Stimulated activated naive CD8-positive, alpha-beta T cell treated with anti-CD3 and anti-CD28 coated beads, Interleukin-15, amount 100 ng/mL, for 72 hours (primary cell): Measurements from ENCODE around the gene CACNG3.

Experiments used
- ATAC-seq: fragments of 150-1000 bp; cut with Tn5 transposase; 2 replicates; pipeline ENCODE4 v1.10.0; 2021; ENCODE audit warnings: mild to moderate bottlenecking, moderate library complexity
- DNase-seq, 2 donors: peaks; one replicate each; pipeline ENCODE4 v3.0.0; 2021 to 2022
- H3K27ac Mint-ChIP-seq, 2 donors: one replicate each; pipeline ENCODE4 v1.8.0; 2022; ENCODE audit warnings: mild to moderate bottlenecking in 2 of 2, mixed read lengths in 2 of 2, moderate library complexity in 2 of 2
- H3K27me3 Mint-ChIP-seq: one replicate; pipeline ENCODE4 v1.8.0; 2022; ENCODE audit warnings: mixed read lengths
- H3K4me1 Mint-ChIP-seq: one replicate; pipeline ENCODE4 v1.8.0; 2022; ENCODE audit warnings: mild to moderate bottlenecking, mixed read lengths
- H3K4me3 Mint-ChIP-seq, 2 donors: one replicate each; pipeline ENCODE4 v1.8.0; 2022; ENCODE audit warnings: mild to moderate bottlenecking in 2 of 2, mixed read lengths in 2 of 2, moderate library complexity in 1 of 2
- H3K9me3 Mint-ChIP-seq, 2 donors: one replicate each; pipeline ENCODE4 v1.8.0; 2022; ENCODE audit warnings: mixed read lengths in 2 of 2

Gene CACNG3

GRCh38 chr16:24258791-24259190 lies 2.7 kb downstream of the CACNG3 start:
- no peak overlapping the region for H3K27ac Mint-ChIP-seq
- H3K4me3 Mint-ChIP-seq = no peak overlapping the region
- H3K27me3 Mint-ChIP-seq = peaks cover 71% of the 10 kb centered on the region
- no peak for ATAC-seq
- peaks cover 14% of the 10 kb centered on the region for H3K4me1 Mint-ChIP-seq
- DNase-seq = no peak
- H3K9me3 Mint-ChIP-seq = no peaks in the 10 kb centered on the region

DNA sequence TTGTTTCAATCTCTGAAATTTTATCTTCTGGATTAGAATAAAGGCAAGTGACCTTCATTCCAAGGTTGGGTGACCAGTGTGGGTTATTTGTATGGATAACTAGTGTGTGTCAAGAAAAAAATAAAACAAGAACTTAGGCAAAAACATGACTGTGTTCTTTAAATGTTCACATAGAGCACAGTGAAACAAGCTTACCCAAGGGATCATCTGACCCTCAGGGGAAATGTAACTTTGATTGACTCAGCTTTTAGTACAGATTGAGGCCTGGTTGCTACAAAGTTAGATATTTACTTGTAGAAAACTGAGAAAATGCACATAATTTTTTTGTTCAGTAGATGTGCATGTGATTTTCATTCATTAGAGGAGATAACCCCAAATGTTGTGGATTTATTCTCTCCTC lies 6.7 kb downstream of the CACNG3 start:
- ATAC-seq (no peak), DNase-seq (no peak)
- no peak overlapping the region for H3K27ac Mint-ChIP-seq
- peaks cover 0 to 4% of the 10 kb centered on the region in 2 donors for H3K9me3 Mint-ChIP-seq
- peaks cover 31% of the 10 kb centered on the region for H3K27me3 Mint-ChIP-seq
- no peak overlapping the region for H3K4me3 Mint-ChIP-seq
- H3K4me1 Mint-ChIP-seq = no peaks in the 10 kb centered on the region

DNA sequence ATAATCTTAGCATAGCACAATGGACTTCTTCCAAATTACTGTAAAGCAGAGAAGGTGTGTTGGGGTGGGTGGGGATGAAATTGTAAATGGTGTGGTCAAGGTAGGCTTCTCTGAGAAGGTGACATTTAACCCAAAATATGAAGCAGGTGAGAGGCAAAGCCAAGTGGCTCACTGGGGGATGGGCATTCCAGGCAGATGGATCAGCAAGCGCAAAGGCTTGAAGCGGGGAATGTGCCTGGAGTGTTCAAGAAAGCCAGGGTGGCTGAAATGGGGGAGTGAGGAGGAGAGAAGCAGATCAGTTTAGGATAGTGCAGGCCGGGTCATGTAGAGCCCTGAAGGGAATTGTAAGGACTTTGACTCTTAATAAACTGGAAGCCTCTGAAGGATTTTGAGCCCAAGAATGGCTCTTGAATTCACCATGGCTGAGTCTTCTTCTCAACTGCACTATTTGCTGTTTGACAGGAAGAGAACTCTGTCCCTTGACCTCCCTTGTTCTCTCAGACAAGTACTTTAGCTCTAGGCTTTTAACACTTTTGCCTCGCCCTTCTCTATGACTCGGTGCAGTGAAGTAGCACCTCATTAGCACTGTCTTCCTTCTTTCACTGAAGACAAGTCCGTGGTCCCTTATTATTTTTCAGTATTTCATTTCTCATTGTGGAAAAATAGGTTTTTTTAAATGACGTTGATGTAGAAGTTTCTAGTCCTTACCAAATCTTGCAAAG lies 14.7 kb downstream of the CACNG3 start:
- H3K9me3 Mint-ChIP-seq = peaks cover 0 to 4% of the 10 kb centered on the region in 2 donors
- DNase-seq (no peak), ATAC-seq (no peak)
- no peaks in the 10 kb centered on the region for H3K4me1 Mint-ChIP-seq
- no peak overlapping the region for H3K4me3 Mint-ChIP-seq
- no peak overlapping the region for H3K27ac Mint-ChIP-seq
- peaks cover 33% of the 10 kb centered on the region for H3K27me3 Mint-ChIP-seq

DNA sequence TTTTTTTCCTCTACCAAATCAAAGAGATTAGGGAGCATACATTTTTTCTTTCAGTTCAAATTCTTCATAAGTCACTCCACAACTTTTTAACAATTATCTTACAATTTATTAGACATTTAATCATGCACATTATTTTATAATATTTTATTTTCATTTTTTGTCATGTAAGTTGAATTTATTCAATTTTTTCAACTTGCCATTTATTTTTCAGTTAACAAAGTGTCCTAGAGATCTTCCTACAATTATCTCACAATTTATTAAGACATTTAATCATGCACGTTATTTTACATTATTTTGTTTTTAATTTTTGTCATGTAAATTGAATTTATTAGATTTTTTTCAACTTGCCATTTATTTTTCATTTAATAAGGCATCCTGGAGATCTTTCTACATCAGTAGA lies 16.2 kb downstream of the CACNG3 start:
- Mint-ChIP-seq H3K9me3 (no peaks in the 10 kb centered on the region), H3K27ac (no peak overlapping the region)

GRCh38 chr16:24273508-24274182 lies 17.5 kb downstream of the CACNG3 start:
- H3K4me1 Mint-ChIP-seq = no peaks in the 10 kb centered on the region
- no peaks in the 10 kb centered on the region for H3K9me3 Mint-ChIP-seq
- H3K27me3 Mint-ChIP-seq = peaks cover 54% of the 10 kb centered on the region
- H3K27ac Mint-ChIP-seq = no peak overlapping the region
- ATAC-seq (no peak), DNase-seq (no peak)
- H3K4me3 Mint-ChIP-seq = no peak overlapping the region

More for the DNA sequence above, 16.2 kb downstream of the CACNG3 start:
- Mint-ChIP-seq H3K4me3 (no peak overlapping the region), H3K4me1 (no peaks in the 10 kb centered on the region), H3K27me3 (peaks cover 43% of the 10 kb centered on the region)
- DNase-seq (no peak), ATAC-seq (no peak)

GRCh38 chr16:24275413-24275812 lies 19.3 kb downstream of the CACNG3 start:
- no peak for ATAC-seq
- Mint-ChIP-seq H3K27me3 (peaks cover 57% of the 10 kb centered on the region), H3K4me3 (no peak overlapping the region), H3K9me3 (no peaks in the 10 kb centered on the region), H3K4me1 (no peaks in the 10 kb centered on the region), H3K27ac (no peak overlapping the region)
- no peak for DNase-seq

- no peak for ATAC-seq
- no peak for DNase-seq
- Mint-ChIP-seq H3K4me3 (no peak overlapping the region), H3K9me3 (no peaks in the 10 kb centered on the region), H3K27ac (no peak overlapping the region), H3K27me3 (peaks cover 54% of the 10 kb centered on the region), H3K4me1 (no peaks in the 10 kb centered on the region)
These were observed 23.9 kb downstream of the CACNG3 start for GRCh38 chr16:24279982-24280515.

DNA sequence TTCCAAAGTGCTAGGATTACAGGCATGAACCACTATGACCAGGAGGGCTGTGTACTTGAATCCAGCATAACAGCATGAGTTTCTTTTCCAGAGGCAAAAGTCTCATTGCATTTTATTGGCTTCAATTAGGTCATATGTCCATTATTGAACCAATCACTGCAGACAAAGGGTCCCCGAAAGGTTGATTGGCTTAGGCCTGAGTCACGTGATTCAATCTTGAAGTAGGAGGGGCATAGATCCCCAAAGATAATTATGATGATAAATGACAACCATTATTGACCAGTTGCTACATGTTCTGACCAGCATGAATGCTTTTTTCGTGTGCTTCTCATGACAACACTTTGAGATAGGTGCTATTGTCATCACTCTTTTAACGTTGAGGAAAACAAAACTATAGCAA lies 25.3 kb downstream of the CACNG3 start:
- H3K4me1 Mint-ChIP-seq = no peaks in the 10 kb centered on the region
- no peaks in the 10 kb centered on the region for H3K9me3 Mint-ChIP-seq
- peaks cover 58% of the 10 kb centered on the region for H3K27me3 Mint-ChIP-seq
- no peak overlapping the region for H3K4me3 Mint-ChIP-seq
- ATAC-seq (no peak), DNase-seq (no peak)
- H3K27ac Mint-ChIP-seq = no peak overlapping the region

DNA sequence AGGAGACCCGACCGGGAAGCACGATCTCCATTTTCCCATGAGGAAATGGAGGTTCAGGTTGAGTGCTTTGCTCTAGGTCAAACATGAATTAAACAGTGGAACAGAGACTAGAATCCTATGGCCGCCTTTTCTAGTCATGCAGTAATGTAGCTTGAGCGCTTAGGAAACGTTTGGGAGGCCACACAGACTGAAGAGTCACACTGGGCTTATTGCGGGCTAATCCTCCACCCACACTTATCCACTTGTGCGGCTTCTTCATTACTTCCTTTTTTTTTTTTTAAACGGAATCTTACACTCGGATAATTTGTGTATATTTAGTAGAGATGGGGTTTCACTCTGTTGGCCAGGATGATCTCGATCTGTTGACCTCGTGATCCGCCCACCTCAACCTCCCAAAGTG lies 26.0 kb downstream of the CACNG3 start:
- Mint-ChIP-seq H3K27ac (no peak overlapping the region), H3K4me1 (no peaks in the 10 kb centered on the region), H3K4me3 (no peak overlapping the region), H3K27me3 (peaks cover 58% of the 10 kb centered on the region), H3K9me3 (no peaks in the 10 kb centered on the region)
- ATAC-seq (no peak), DNase-seq (no peak)

GRCh38 chr16:24286741-24287405 lies 30.7 kb downstream of the CACNG3 start:
- H3K27ac Mint-ChIP-seq = peak overlapping the region in 1 of 2 donors; percentile 9
- H3K4me3 Mint-ChIP-seq = no peak overlapping the region
- H3K27me3 Mint-ChIP-seq = peaks cover 41% of the 10 kb centered on the region
- H3K4me1 Mint-ChIP-seq = no peaks in the 10 kb centered on the region
- H3K9me3 Mint-ChIP-seq = no peaks in the 10 kb centered on the region
- ATAC-seq (no peak), DNase-seq (no peak)

- ATAC-seq = no peak
- no peak overlapping the region for H3K4me3 Mint-ChIP-seq
- DNase-seq = no peak
- peaks cover 48% of the 10 kb centered on the region for H3K27me3 Mint-ChIP-seq
- H3K9me3 Mint-ChIP-seq = no peaks in the 10 kb centered on the region
- H3K27ac Mint-ChIP-seq = no peak overlapping the region
- H3K4me1 Mint-ChIP-seq = no peaks in the 10 kb centered on the region
These were observed 32.4 kb downstream of the CACNG3 start for GRCh38 chr16:24288516-24288915.

GRCh38 chr16:24289166-24289700 lies 33.1 kb downstream of the CACNG3 start:
- DNase-seq = no peak
- no peaks in the 10 kb centered on the region for H3K9me3 Mint-ChIP-seq
- H3K27ac Mint-ChIP-seq = no peak overlapping the region
- no peak for ATAC-seq
- H3K4me1 Mint-ChIP-seq = no peaks in the 10 kb centered on the region
- peaks cover 52% of the 10 kb centered on the region for H3K27me3 Mint-ChIP-seq
- no peak overlapping the region for H3K4me3 Mint-ChIP-seq

- Mint-ChIP-seq H3K27me3 (peaks cover 35% of the 10 kb centered on the region), H3K27ac (no peak overlapping the region), H3K4me1 (no peaks in the 10 kb centered on the region), H3K9me3 (no peaks in the 10 kb centered on the region), H3K4me3 (no peak overlapping the region)
- ATAC-seq (no peak), DNase-seq (no peak)
These were observed 35.8 kb downstream of the CACNG3 start for GRCh38 chr16:24291932-24292331.

DNA sequence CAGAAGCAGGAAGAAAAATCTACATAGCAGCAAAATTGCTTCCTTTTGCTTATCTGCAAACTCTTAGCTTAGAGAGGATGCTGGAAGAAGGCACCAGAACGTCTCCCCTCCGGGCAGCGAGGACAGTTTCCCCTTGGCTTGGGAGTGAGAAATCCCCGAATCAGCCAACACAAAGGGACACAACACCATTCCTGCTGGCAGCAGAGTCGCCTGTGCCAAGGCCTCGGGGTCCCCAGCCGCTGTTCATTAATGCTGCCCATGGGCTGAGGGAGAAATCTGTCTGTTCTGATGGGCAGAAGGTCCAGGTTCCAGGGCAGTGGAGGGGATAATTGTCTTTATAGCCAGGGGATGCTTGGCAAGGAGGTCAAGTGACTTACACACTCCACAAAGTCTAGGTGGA lies 38.0 kb downstream of the CACNG3 start:
- ATAC-seq = no peak
- no peak overlapping the region for H3K4me3 Mint-ChIP-seq
- no peak overlapping the region for H3K27ac Mint-ChIP-seq
- H3K9me3 Mint-ChIP-seq = no peaks in the 10 kb centered on the region
- no peak for DNase-seq
- no peaks in the 10 kb centered on the region for H3K4me1 Mint-ChIP-seq
- peaks cover 33% of the 10 kb centered on the region for H3K27me3 Mint-ChIP-seq

DNA sequence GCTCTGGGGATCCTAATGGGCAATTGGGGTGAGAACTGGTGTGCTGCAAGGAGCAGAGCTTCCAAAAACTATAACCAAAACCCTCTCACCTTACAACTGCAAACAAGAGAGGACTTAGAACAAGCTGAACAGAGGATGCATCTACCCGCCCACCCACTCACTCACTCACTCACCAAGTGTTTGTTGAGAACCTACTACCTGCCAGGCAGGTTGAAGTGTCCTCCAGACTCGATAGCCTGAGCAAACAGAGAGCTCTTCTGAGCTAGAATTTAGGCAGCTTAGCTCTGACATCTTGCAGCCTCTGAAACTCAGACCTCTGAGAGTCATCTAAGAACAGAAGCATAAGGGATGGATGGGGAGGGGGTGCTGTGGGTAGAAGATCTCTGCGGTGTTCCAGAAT lies 41.2 kb downstream of the CACNG3 start:
- ATAC-seq = no peak
- no peak overlapping the region for H3K27ac Mint-ChIP-seq
- H3K27me3 Mint-ChIP-seq = peaks cover 25% of the 10 kb centered on the region
- H3K4me3 Mint-ChIP-seq = no peak overlapping the region
- no peak for DNase-seq
- H3K9me3 Mint-ChIP-seq = no peaks in the 10 kb centered on the region
- no peaks in the 10 kb centered on the region for H3K4me1 Mint-ChIP-seq
